Prostate gland (tissue), 2 donors: ENCODE measurements around the gene SRGAP1. TPM values are rescaled to one million over a fixed set of nuclear protein-coding genes. Genes with fewer than 3 reads are reported as not detected.

Experiments used
- DNase-seq: peaks from one replicate; pipeline ENCODE4 v3.0.0-alpha.2; 2019; ENCODE audit warnings: low spot score
- H3K27ac ChIP-seq, 2 donors: fragments of 200-600 bp; sonication (generic); 2 replicates each; pipeline ENCODE4 v1.5.1; 2017 to 2019
- H3K27me3 ChIP-seq: fragments of 200-600 bp; sonication (generic); replicated peaks from 2 replicates; pipeline ENCODE4 v1.5.1; 2019; ENCODE audit not compliant: insufficient read depth
- H3K36me3 ChIP-seq, 2 donors: fragments of 200-600 bp; sonication (generic); 1 replicate in 1 of 2; 2 replicates in 1 of 2; pipeline versions ENCODE4 v1.5.1 to v1.8.1; 2017 to 2019
- H3K4me1 ChIP-seq: fragments of 200-600 bp; sonication (generic); replicated peaks from 2 replicates; pipeline ENCODE4 v1.5.1; 2019
- H3K4me3 ChIP-seq, 2 donors: fragments of 200-600 bp; sonication (generic); 2 replicates each; pipeline ENCODE4 v1.5.1; 2017 to 2019
- H3K9me3 ChIP-seq: fragments of 200-600 bp; sonication (generic); 2 replicates; pipeline ENCODE4 v1.5.1; 2017
- POLR2A ChIP-seq: fragments of 450-650 bp; IDR thresholded peaks from one replicate; pipeline ENCODE4 v1.6.1; 2016; ENCODE audit warnings: antibody characterized with exemption, mild to moderate bottlenecking
- POLR2AphosphoS5 ChIP-seq: sonication (generic); formaldehyde crosslinking; IDR thresholded peaks from one replicate; pipeline ENCODE4 v1.6.1; 2017; ENCODE audit warnings: antibody characterized with exemption
- WGBS: methylation state at CpG from one replicate; pipeline ENCODE4 v1.1.5; 2018; 5-methylcytosine and 5-hydroxymethylcytosine counted together
- intact Hi-C: fragments of 100-400 bp; cut with DNase I; formaldehyde crosslinking; loops from one replicate; pipeline ENCODE4 v1.14.2; 2022
- total RNA-seq, 2 donors: library from RNA; depleted of rRNA; stranded (reverse); fragments of >200 nt; gene quantifications; one replicate each; pipeline ENCODE4 v1.1.0, GENCODE V29; 2016
- TF ChIP-seq, protein P1 (sequence below), 4 experiments: fragments of 200-600 bp in 2 of 4; fragments of 450-650 bp in 2 of 4; sonication (generic) in 2 of 4; IDR thresholded peaks; 1 replicate in 3 of 4; 2 replicates in 1 of 4; pipeline ENCODE4 v1.5.1; 2016 to 2019; ENCODE audit warnings: antibody characterized with exemption in 4 of 4, mild to moderate bottlenecking in 2 of 4, moderate library complexity in 2 of 4

The SRGAP1 gene
- total RNA-seq, 2 donors from 2014 or later = 4.6 to 16.1 TPM

DNA sequence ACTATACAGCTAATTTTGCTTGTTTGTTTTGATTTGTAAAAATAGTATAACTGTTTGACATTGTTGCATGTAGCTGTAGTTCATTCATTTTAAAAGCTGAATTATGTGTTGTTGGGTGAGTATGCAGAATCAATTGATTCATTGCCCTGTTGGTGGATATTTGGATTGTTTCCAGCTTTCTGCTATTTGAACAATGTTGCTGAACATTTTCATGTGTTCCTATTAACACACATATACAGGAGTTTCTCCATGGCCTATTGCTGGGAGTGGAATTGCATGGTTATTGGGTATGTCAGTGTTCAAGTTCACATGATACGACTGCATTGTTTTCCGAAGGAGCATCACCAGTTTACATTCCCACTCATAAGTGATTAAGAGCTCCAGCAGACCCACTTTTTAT, 75.3 kb downstream of the SRGAP1 start:
- Histone ChIP-seq H3K27ac (no peak overlapping the region), H3K36me3 (no peaks in the 10 kb centered on the region), H3K4me3 (no peak overlapping the region), H3K9me3 (no peaks in the 10 kb centered on the region), H3K4me1 (no peaks in the 10 kb centered on the region), H3K27me3 (no peaks in the 10 kb centered on the region)
- DNase-seq = no peak
- WGBS = 100% methylated on average over 2 of the region's 2 CpGs
- intact Hi-C loops = no loop called here
- TF ChIP-seq, protein P1, sequence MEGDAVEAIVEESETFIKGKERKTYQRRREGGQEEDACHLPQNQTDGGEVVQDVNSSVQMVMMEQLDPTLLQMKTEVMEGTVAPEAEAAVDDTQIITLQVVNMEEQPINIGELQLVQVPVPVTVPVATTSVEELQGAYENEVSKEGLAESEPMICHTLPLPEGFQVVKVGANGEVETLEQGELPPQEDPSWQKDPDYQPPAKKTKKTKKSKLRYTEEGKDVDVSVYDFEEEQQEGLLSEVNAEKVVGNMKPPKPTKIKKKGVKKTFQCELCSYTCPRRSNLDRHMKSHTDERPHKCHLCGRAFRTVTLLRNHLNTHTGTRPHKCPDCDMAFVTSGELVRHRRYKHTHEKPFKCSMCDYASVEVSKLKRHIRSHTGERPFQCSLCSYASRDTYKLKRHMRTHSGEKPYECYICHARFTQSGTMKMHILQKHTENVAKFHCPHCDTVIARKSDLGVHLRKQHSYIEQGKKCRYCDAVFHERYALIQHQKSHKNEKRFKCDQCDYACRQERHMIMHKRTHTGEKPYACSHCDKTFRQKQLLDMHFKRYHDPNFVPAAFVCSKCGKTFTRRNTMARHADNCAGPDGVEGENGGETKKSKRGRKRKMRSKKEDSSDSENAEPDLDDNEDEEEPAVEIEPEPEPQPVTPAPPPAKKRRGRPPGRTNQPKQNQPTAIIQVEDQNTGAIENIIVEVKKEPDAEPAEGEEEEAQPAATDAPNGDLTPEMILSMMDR (IDR thresholded peaks at IDR 0.05) = no peak
- no peak for TF ChIP-seq POLR2A
- no peak for TF ChIP-seq POLR2AphosphoS5

DNA sequence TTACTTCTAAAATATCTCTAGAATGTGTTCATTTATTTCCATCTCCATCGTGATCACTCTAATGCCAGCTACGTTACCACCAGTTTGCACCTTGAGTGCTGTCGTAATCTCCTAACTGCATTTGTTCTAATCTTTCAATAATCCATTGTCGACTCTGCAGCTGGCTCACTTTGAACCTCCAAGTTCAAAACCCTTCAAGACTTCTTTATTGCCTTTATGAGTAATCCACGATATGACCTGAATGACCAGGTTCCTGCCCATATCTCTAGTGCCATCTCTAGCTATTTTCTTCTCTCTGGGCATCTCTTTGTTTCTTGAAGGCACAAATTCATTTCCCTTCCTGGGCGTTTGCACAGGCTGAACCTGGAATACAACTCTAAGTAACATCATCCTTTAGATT, 76.7 kb downstream of the SRGAP1 start:
- no peak overlapping the region for H3K27ac ChIP-seq
- H3K4me1 ChIP-seq = no peaks in the 10 kb centered on the region
- WGBS = 85% methylated on average over 6 of the region's 6 CpGs
- no peaks in the 10 kb centered on the region for H3K36me3 ChIP-seq
- intact Hi-C loops = no loop called here
- TF ChIP-seq, protein P1 (IDR thresholded peaks at IDR 0.05) = no peak
- no peak for TF ChIP-seq POLR2A
- no peak for TF ChIP-seq POLR2AphosphoS5
- no peaks in the 10 kb centered on the region for H3K27me3 ChIP-seq
- no peak for DNase-seq
- H3K4me3 ChIP-seq = no peak overlapping the region
- H3K9me3 ChIP-seq = no peaks in the 10 kb centered on the region

DNA sequence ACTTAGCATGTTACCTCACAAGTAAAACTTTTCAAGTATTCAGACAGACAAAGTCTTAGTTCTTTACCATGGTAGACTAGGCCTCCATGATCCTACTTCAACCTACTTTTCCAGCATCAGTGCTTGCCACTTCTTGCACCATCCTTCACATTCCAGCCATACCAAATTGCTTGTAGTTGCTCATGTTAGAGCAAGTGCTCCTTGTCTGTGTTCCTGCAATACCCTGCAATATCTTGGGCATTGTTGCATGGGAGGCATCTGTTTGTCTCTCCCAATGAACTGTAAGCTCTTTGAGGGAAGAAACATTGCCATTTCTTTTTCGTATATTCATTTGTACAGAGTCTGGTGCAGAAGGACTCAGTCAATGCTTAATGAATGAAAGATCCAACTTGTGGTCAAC, 78.0 kb downstream of the SRGAP1 start:
- no peaks in the 10 kb centered on the region for H3K27me3 ChIP-seq
- 96% methylated on average over 1 of the region's 1 CpG for WGBS
- no peak for DNase-seq
- H3K9me3 ChIP-seq = no peaks in the 10 kb centered on the region
- TF ChIP-seq, protein P1 (IDR thresholded peaks at IDR 0.05) = no peak
- TF ChIP-seq POLR2AphosphoS5 (no peak), POLR2A (no peak)
- H3K4me3 ChIP-seq = no peak overlapping the region
- no peaks in the 10 kb centered on the region for H3K4me1 ChIP-seq
- no peak overlapping the region for H3K27ac ChIP-seq
- no peaks in the 10 kb centered on the region for H3K36me3 ChIP-seq
- intact Hi-C loops = no loop called here

DNA sequence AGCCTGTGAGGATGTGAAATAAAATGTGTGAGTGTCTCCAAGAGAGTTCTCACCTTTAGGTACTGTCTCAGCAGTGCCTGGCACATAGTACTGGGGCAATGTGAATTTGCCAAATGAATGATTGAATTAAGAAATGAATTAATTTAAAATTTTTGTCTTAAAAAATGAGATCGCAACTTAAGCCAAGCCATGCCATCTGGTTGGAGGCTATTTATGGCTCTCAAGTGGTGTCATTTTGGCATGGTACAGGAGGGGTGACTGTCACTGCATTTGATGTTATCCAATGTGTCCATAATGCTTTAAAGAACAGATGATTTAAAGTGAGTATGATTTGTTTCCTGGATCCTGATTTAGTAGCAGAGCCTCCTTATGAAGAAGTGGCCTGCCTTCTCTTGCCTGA, 80.3 kb downstream of the SRGAP1 start:
- intact Hi-C loops = no loop called here
- Histone ChIP-seq H3K4me1 (no peaks in the 10 kb centered on the region), H3K36me3 (no peaks in the 10 kb centered on the region), H3K27ac (no peak overlapping the region), H3K27me3 (no peaks in the 10 kb centered on the region), H3K9me3 (no peaks in the 10 kb centered on the region), H3K4me3 (no peak overlapping the region)
- DNase-seq = no peak
- no peak for TF ChIP-seq POLR2AphosphoS5
- TF ChIP-seq, protein P1 (IDR thresholded peaks at IDR 0.05) = no peak
- no peak for TF ChIP-seq POLR2A
- 63% methylated on average over 1 of the region's 1 CpG for WGBS

DNA sequence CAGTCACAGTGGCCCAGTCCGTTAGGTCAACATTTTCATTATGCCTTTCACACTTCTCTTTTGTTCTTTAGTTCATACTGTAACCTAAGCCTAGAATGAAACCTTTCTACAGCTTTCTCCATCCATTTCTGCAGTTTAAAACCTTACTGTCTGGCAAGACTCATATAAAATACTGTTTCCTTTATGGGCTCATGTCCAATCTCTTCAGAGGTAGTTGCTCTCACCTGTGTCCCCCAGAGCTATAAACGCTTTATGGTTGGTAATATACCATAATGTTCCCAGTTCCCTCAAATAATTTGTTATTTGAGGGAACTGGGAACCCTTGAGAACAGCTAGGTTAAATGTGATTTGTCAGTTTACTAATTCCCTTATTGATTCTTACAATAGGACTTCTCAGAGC, 83.0 kb downstream of the SRGAP1 start:
- WGBS = 88% methylated on average over 2 of the region's 2 CpGs
- TF ChIP-seq, protein P1 (IDR thresholded peaks at IDR 0.05) = no peak
- no peak for TF ChIP-seq POLR2AphosphoS5
- no peak for TF ChIP-seq POLR2A

More for the DNA sequence above, 83.0 kb downstream of the SRGAP1 start:
- intact Hi-C loops = no loop called here
- DNase-seq = no peak
- Histone ChIP-seq H3K9me3 (no peaks in the 10 kb centered on the region), H3K4me1 (no peaks in the 10 kb centered on the region), H3K27ac (no peak overlapping the region), H3K4me3 (no peak overlapping the region), H3K36me3 (no peaks in the 10 kb centered on the region), H3K27me3 (no peaks in the 10 kb centered on the region)
